HCT116 (cell line): ENCODE data around the gene EIF4E3.

Experiments
- EZH2 ChIP-seq: fragments of 200-600 bp; sonication (generic); IDR thresholded peaks from 2 replicates; pipeline ENCODE4 v1.6.1; 2017; ENCODE audit warnings: antibody characterized with exemption, mixed run types
- FOSL1 ChIP-seq: IDR thresholded peaks from 2 replicates; pipeline ENCODE4 v1.6.1; 2012; ENCODE audit warnings: low read depth
- TF ChIP-seq, protein P1 (sequence below): IDR thresholded peaks from 2 replicates; pipeline ENCODE4 v1.6.1; 2012; ENCODE audit warnings: low read depth
- TF ChIP-seq, protein P2 (sequence below), 3 experiments: fragments of 200-600 bp in 1 of 3; sonication (generic) in 1 of 3; IDR thresholded peaks in 2 of 3; conservative IDR thresholded peaks in 1 of 3; 2 replicates each; pipeline ENCODE4 v1.5.1; 2012 to 2017; ENCODE audit warnings: low read depth in 2 of 3, low read length in 2 of 3, antibody characterized with exemption in 1 of 3, borderline replicate concordance in 1 of 3, control low read depth in 1 of 3, mild to moderate bottlenecking in 1 of 3, mixed read lengths in 1 of 3, mixed run types in 1 of 3, moderate library complexity in 1 of 3; ENCODE audit not compliant: insufficient read depth in 1 of 3

DNA sequence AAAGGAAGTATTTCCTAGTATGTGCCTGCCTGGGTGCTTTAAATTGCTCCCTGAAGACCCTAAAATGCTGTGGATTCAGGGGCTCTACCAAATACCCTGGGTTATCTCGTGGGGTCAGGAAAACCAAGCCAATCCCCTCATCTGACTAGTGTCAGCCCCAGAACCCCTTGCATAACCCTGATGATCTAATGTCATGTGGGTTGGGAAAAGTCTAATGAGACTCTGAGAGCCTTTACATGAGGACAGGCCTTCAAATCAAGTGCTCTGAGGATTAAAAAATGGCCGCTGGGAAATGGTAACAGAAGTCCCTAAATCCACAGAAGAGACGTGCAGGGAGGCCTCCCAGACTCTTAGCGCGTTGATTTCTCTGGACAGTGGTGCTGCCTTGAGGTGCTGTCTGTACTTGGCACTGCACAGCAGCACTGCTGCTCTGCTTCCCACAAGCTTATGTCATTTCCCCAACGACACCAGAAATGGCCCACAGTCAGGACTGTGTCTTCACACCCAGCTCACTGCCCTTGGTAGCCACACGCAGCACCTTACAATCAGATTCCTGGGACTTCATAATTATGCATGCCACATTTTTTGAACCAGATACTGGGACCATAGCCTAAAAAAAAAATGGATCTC, 16.6 kb downstream of the EIF4E3 start:
- TF ChIP-seq FOSL1 (no peak), EZH2 (no peak)
- TF ChIP-seq, protein P1, sequence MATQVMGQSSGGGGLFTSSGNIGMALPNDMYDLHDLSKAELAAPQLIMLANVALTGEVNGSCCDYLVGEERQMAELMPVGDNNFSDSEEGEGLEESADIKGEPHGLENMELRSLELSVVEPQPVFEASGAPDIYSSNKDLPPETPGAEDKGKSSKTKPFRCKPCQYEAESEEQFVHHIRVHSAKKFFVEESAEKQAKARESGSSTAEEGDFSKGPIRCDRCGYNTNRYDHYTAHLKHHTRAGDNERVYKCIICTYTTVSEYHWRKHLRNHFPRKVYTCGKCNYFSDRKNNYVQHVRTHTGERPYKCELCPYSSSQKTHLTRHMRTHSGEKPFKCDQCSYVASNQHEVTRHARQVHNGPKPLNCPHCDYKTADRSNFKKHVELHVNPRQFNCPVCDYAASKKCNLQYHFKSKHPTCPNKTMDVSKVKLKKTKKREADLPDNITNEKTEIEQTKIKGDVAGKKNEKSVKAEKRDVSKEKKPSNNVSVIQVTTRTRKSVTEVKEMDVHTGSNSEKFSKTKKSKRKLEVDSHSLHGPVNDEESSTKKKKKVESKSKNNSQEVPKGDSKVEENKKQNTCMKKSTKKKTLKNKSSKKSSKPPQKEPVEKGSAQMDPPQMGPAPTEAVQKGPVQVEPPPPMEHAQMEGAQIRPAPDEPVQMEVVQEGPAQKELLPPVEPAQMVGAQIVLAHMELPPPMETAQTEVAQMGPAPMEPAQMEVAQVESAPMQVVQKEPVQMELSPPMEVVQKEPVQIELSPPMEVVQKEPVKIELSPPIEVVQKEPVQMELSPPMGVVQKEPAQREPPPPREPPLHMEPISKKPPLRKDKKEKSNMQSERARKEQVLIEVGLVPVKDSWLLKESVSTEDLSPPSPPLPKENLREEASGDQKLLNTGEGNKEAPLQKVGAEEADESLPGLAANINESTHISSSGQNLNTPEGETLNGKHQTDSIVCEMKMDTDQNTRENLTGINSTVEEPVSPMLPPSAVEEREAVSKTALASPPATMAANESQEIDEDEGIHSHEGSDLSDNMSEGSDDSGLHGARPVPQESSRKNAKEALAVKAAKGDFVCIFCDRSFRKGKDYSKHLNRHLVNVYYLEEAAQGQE, result no peak
- TF ChIP-seq, protein P2, sequence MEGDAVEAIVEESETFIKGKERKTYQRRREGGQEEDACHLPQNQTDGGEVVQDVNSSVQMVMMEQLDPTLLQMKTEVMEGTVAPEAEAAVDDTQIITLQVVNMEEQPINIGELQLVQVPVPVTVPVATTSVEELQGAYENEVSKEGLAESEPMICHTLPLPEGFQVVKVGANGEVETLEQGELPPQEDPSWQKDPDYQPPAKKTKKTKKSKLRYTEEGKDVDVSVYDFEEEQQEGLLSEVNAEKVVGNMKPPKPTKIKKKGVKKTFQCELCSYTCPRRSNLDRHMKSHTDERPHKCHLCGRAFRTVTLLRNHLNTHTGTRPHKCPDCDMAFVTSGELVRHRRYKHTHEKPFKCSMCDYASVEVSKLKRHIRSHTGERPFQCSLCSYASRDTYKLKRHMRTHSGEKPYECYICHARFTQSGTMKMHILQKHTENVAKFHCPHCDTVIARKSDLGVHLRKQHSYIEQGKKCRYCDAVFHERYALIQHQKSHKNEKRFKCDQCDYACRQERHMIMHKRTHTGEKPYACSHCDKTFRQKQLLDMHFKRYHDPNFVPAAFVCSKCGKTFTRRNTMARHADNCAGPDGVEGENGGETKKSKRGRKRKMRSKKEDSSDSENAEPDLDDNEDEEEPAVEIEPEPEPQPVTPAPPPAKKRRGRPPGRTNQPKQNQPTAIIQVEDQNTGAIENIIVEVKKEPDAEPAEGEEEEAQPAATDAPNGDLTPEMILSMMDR (IDR thresholded peaks at IDR 0.05 in 2 of 3, conservative IDR thresholded peaks at IDR 0.05 in 1 of 3; ENCODE audit: borderline replicate concordance in 1 of 3, insufficient read depth in 1 of 3, low read depth in 2 of 3, low read length in 2 of 3), result no peak
